Calu3 (cell line): ENCODE measurements around the gene CAMK1D. TPM values are rescaled to one million over a fixed set of nuclear protein-coding genes. Genes with fewer than 3 reads are reported as not detected.

Experiments
- BruUV-seq: library from RNA; stranded (reverse); fragments of 400-500 nt; replicated peaks from 2 replicates; lab custom pipeline; 2021; lab: Mats Ljungman, UMichigan
- CTCF ChIA-PET: fragments of 300-600 bp; sonication (Branson Sonifier 250); formaldehyde crosslinking; loops from one replicate; lab custom pipeline; 2022; ENCODE audit warnings: antibody characterized with exemption; lab: Charles Lee
- DNase-seq: peaks from one replicate; pipeline ENCODE4 v3.0.0; 2022
- H3K27ac Mint-ChIP-seq: one replicate; pipeline ENCODE4 v1.8.0; 2022; ENCODE audit warnings: mixed read lengths; ENCODE audit not compliant: unreplicated experiment
- H3K27me3 Mint-ChIP-seq: one replicate; pipeline ENCODE4 v1.8.0; 2022; ENCODE audit warnings: mixed read lengths; ENCODE audit not compliant: unreplicated experiment
- H3K36me3 Mint-ChIP-seq: one replicate; pipeline ENCODE4 v1.8.0; 2022; ENCODE audit warnings: mild to moderate bottlenecking, moderate library complexity, mixed read lengths; ENCODE audit not compliant: insufficient read depth, unreplicated experiment
- H3K4me1 Mint-ChIP-seq: one replicate; pipeline ENCODE4 v1.8.0; 2022; ENCODE audit warnings: mild to moderate bottlenecking, low read depth, mixed read lengths; ENCODE audit not compliant: unreplicated experiment
- H3K4me3 Mint-ChIP-seq: one replicate; pipeline ENCODE4 v1.8.0; 2022; ENCODE audit warnings: mild to moderate bottlenecking, low read depth, moderate library complexity, mixed read lengths; ENCODE audit not compliant: unreplicated experiment
- H3K9me3 Mint-ChIP-seq: one replicate; pipeline ENCODE4 v1.8.0; 2022; ENCODE audit warnings: low read depth, mixed read lengths; ENCODE audit not compliant: unreplicated experiment
- CTCF ChIP-seq: fragments of 200-600 bp; IDR thresholded peaks from one replicate; pipeline ENCODE4 v1.8.0; 2022; ENCODE audit warnings: antibody characterized with exemption; ENCODE audit not compliant: unreplicated experiment
- intact Hi-C: fragments of 100-400 bp; cut with micrococcal nuclease; formaldehyde crosslinking; loops from one replicate; pipeline ENCODE4 v1.10.0; 2022; ENCODE audit not compliant: unreplicated experiment
- total RNA-seq: library from RNA; stranded (reverse); gene quantifications from 2 replicates; pipeline ENCODE4 v1.2.3, GENCODE V29; 2022

CAMK1D gene
- total RNA-seq, 1 experiment from 2014 or later: 2.6 TPM

- BruUV-seq: no TSS peak
These were observed 265.0 kb downstream of the CAMK1D start for GRCh38 chr10:12614177-12614995.

DNA sequence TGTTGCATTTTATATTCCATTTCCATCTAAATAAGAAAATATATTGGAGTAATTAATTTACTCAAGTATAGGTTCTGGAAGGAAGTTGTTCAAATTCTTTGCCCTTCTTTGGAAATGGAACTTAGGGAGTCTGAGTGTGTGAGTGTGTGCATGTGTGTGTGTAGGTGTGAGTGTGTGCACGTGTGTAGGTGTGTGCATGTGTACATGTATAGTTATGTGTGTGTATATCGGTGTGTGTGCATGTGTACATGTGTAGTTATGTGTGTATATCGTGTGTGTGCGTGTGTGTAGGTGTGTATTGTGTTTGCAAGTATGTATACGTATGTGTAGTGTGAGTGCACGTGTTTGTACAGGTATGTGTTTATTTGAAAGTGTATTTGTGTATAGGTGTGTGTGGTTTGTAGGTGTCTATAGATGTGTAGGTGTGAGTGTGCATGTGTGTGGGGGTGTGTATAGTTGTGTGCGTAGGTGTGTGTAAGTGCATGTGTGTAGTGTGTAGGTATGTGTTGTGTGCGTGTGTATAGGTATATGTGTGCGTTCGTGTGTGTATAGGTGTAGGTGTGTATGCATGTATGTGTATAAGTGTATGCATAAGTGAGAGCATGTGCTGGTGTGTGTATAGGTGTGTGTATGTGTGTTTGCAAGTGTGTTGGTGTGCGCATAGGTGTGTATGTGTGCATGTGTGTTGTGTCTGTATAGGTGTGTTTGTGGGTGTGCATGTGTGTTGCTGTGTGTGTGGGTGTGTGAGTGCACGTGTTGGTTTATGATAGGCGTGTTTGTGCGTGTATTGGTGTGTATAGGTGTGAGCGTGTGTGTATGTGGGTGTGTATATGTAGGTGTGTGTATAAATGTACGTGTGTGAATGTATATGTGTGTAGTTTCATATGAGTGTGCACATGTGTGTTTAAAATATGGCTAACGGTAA is 266.2 kb downstream of the CAMK1D start:
- CTCF ChIA-PET: no interaction called here
- TF ChIP-seq CTCF: no peak
- Mint-ChIP-seq H3K4me3 (no peak overlapping the region), H3K4me1 (no peaks in the 10 kb centered on the region), H3K36me3 (no peaks in the 10 kb centered on the region), H3K27me3 (peaks cover 39% of the 10 kb centered on the region), H3K27ac (no peak overlapping the region), H3K9me3 (no peaks in the 10 kb centered on the region)
- DNase-seq: no peak
- no TSS peak for BruUV-seq
- intact Hi-C loops: no loop called here

More at GRCh38 chr10:12614177-12614995, 265.0 kb downstream of the CAMK1D start:
- no peak overlapping the region for H3K27ac Mint-ChIP-seq
- no peak overlapping the region for H3K4me3 Mint-ChIP-seq
- CTCF ChIA-PET: no interaction called here
- peaks cover 47% of the 10 kb centered on the region for H3K27me3 Mint-ChIP-seq
- no peaks in the 10 kb centered on the region for H3K9me3 Mint-ChIP-seq
- no peak for DNase-seq
- no peaks in the 10 kb centered on the region for H3K4me1 Mint-ChIP-seq
- H3K36me3 Mint-ChIP-seq: no peaks in the 10 kb centered on the region
- intact Hi-C loops: no loop called here
- no peak for TF ChIP-seq CTCF

DNA sequence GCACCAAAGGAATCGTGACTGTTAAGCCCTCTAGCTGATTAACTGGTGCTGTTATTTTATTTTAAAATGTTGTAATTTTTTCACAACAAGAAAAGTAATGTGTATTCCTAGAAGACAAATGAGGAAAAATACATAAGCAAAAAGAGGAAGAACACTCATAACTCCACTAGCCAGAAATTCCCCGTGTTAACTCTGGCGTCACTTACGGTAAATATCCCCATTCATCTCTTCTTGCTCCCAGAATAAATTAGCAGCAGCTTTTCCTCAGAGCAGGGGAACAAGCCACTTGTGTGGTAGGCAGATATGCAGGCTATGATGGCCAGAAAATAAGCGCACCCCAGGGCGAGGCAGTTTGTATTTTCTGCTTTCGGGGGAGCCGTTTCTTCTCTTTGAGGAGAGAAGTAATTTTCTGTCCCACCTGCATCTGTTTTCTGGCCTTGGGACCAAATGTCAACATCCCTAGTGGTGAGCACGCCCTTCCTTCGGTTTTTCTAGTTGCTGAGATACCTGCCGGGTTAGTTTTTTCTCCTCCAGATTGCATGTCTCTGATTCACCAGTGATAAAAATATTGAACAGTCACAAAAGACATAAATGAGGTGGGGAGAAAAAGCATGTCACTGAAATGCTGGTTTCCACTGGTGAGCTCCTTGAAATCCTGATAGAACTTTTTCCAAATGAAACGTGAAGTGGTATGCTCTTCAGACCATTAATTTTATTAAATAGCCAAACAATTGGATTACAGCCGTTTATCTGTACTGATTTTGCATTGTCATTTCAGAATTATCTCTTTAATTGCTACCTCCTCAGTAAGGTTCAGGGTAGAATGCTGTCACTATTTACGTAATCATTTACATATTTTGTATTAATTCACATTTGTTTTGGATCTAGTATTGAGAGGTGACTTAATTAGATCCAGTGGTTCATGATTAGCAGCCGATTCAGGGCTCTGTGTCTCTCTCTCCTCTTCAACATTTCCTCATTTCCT is 268.1 kb downstream of the CAMK1D start:
- Mint-ChIP-seq H3K4me3 (no peak overlapping the region), H3K27me3 (peaks cover 49% of the 10 kb centered on the region), H3K4me1 (no peaks in the 10 kb centered on the region), H3K27ac (no peak overlapping the region), H3K36me3 (no peaks in the 10 kb centered on the region), H3K9me3 (no peaks in the 10 kb centered on the region)
- no TSS peak for BruUV-seq
- CTCF ChIA-PET: no interaction called here
- no peak for DNase-seq
- TF ChIP-seq CTCF: no peak
- intact Hi-C loops: no loop called here

GRCh38 chr10:12622016-12622415 is 272.7 kb downstream of the CAMK1D start:
- intact Hi-C loops: no loop called here
- Mint-ChIP-seq H3K4me1 (no peaks in the 10 kb centered on the region), H3K4me3 (no peak overlapping the region), H3K36me3 (no peaks in the 10 kb centered on the region), H3K27ac (no peak overlapping the region), H3K9me3 (no peaks in the 10 kb centered on the region), H3K27me3 (peaks cover 78% of the 10 kb centered on the region)
- no peak for DNase-seq
- CTCF ChIA-PET: no interaction called here
- no TSS peak for BruUV-seq
- no peak for TF ChIP-seq CTCF
